Ammon's horn (tissue), 1 donor: ENCODE measurements around the gene SGCA.

ENCODE experiments used
- DNase-seq: peaks from one replicate; pipeline ENCODE4 v3.0.0-alpha.2; 2016; ENCODE audit warnings: low spot score

The SGCA gene

DNA sequence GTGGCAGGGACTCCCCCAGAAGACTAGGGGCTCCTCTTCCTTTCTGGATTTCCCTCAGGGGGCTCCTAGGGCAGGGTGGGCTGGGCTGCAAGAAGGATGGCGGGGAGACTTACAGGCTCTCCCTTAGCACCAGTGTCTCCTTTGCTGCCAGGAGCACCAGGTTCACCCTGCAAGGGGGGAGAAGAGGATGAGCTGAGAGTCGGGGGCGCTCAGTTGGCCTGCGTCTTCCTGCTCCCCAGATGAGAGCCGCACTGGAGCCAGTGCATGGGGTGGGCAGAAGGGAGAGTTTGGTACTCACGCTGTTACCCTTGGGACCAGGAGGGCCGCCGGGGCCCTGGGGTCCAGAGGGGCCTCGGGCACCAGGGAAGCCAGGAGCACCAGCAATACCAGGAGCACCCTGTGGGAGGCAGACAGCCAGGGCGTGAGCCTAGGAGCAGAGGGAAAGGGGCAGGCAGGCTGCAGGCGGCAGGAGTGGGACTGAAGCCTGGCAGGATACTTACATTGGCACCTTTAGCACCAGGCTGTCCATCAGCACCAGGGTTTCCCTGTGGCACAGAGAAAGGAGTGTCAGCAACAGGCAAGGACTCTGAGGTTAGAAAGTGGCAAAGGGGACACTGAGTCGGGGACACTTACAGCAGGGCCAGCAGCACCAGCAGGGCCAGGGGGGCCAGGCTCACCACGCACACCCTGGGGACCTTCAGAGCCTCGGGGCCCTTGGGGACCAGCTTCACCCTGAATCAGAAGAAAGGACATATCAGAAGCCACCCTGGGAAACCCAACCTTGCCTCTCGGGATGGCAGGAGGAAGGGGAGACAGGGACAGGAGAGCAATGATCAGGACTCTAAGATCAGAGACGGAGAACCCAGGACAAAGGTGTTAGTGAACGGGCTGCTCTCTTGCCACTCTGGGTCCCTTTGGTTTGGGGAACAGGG is 29.4 kb downstream of the SGCA start:
- DNase-seq = no peak

DNA sequence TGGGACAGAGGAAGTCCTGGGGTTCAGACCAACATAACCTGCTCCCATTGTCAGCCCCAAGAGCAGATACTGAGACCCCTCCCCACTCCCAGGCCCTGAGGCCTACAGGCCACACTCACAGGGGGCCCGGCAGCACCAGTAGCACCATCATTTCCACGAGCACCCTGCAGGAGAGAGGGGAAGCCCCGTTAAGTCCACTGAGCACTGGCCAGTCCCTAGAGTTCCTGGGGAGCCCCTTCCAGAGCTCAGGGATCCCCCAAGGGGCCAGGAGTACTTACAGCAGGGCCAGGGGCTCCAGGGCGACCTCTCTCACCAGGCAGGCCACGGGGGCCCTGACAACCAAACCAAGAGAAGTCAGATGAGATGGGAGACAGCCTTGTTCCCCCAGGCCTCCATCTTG is 30.2 kb downstream of the SGCA start:
- no peak for DNase-seq

GRCh38 chr17:50196826-50197225 is 31.0 kb downstream of the SGCA start:
- no peak for DNase-seq

GRCh38 chr17:50198026-50198669 is 32.3 kb downstream of the SGCA start:
- peak; percentile 63 for DNase-seq

- no peak for DNase-seq
Measured at GRCh38 chr17:50199211-50199802, 33.5 kb downstream of the SGCA start.

GRCh38 chr17:50199803-50200456 is 34.1 kb downstream of the SGCA start:
- peak; percentile 54 for DNase-seq

GRCh38 chr17:50200457-50201275 is 34.9 kb downstream of the SGCA start:
- peak; percentile 75 for DNase-seq

DNA sequence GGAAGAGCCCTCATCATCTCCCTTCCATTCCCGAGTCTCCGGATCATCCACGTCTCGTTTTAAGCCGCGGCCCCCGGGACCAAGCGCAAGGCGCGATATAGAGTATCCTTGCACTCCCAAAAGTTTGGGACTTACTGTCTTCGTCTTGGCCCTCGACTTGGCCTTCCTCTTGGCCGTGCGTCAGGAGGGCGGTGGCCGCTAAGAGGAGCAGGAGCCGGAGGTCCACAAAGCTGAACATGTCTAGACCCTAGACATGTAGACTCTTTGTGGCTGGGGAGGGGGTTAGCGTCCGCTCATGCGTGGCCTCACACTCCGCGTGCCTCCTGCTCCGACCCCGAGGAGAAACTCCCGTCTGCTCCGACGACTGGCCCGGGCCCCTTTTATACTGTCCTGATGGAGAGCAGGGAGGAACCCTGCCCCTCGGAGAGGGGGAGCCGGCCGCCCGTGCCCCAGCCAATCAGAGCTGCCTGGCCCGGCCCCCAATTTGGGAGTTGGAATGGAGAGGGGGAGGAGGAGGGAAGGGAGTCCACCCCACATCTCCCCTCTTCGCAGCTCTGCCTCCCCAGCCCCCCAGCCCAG is 35.6 kb downstream of the SGCA start, which contains the start of gene COL1A1:
TSS of gene COL1A1 (minus strand) at position 356 of the 579 bp plus-strand sequence. CDS start at position 238, 118 bp downstream.
- no peak for DNase-seq

DNA sequence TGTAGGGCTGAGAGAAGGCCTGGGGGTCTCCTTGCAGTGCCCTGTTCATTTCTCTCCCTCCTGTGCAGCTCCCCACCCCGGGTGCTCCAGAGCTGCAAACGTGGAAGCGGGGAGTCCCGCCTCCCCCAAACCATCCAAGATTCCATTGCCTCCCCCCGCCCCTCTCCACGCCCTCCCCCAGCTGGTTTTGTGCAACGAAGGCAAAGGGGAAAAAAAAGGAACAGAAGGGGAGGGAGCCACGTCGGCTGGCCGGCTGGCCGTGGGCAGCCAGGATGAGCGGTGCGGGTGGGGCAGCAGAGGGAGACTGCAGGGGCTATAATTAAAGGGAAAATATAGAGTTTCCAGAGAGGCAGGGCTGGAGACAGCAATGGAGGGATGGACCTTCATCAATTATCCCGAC is 37.3 kb downstream of the SGCA start:
- no peak for DNase-seq

DNA sequence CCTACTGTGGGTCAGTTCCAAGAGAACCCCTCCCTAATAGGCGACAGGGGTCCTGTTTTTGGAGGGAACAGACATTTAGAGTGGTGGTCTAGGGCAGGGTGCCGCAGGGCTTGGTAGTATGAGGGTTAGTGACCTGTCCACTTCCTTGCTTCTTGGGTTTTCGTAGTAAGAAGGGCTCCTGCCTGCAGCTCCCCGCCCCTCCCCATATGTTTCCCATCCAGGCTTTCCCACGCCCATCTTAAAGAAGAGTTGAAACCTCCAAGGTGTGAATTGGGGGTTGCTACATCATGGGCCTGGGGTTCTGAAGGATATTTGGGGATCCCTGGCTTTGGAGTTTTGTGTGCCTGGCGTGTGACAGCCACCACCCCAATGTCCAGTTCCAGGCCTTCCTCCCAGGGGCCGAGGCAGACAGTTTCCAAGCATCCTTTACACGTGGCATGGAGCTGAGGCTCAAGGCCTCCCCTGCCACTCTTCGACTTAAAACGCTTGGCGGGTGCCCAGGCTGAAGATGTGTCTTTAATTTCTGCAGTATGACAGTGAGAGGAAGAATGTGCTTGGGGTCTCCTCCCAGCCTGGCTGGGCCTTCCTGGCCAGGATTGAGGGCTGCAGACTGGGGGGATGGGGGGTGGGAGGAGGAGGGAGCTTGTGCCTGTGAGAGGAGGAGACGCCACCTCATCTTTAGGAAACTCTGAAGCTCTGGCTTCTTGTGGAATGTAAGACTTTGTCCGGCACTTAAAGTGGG is 38.0 kb downstream of the SGCA start:
- DNase-seq = no peak

GRCh38 chr17:50204431-50204830 is 38.6 kb downstream of the SGCA start:
- DNase-seq = no peak

- DNase-seq = no peak
Measured at GRCh38 chr17:50205111-50205962, 39.5 kb downstream of the SGCA start.

DNA sequence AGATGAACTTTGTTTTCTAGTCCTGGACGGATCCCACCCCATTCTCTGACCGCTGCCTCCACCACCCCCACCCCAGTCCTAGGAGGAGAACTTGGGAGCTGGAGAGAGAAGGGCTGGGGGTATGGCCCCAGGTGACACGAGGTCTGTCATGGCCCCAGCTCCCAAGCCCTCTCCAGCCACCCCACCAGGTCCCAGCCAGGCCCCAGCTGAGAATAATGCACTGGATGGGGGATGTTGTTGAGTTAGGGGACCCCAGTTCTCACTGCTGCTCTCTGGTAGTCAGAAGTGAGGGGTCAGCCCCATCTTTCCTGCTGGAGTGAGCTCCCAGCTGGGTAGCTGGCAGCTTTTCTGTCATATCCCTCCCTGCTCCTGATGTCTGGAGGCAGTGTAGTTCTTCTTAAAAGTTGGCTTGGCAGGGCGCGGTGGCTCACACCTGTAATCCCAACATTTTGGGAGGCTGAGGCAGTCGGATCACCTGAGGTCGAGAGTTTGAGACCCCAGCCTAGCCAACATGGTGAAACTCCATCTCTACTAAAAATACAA is 40.2 kb downstream of the SGCA start:
- DNase-seq = no peak

- no peak for DNase-seq
Measured at GRCh38 chr17:50206604-50207293, 40.9 kb downstream of the SGCA start.

GRCh38 chr17:50207315-50207714 is 41.5 kb downstream of the SGCA start:
- DNase-seq = no peak

GRCh38 chr17:50207792-50208567 is 42.2 kb downstream of the SGCA start:
- no peak for DNase-seq

DNA sequence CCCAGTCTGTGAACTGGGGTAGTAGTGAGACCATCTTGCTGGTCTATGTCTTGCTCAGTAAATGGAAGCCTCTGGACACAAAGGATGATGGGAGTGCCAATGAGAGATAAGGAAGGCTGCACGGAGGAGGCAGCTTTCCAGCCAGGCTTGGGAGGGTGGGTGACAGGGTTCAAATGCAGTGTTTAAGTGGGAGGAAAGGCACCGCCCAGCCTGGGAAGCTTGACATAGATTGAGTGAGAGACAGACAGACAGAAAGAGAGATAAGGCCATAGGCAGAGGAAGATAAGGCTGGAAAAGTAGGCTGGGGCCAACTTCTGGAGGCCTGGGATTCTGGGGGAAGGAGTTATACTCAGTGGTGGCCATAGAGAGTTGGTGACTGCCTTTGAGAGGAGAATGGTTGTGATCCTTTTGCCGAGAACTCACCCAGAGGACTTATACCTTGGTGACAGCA is 42.8 kb downstream of the SGCA start:
- DNase-seq = no peak

DNA sequence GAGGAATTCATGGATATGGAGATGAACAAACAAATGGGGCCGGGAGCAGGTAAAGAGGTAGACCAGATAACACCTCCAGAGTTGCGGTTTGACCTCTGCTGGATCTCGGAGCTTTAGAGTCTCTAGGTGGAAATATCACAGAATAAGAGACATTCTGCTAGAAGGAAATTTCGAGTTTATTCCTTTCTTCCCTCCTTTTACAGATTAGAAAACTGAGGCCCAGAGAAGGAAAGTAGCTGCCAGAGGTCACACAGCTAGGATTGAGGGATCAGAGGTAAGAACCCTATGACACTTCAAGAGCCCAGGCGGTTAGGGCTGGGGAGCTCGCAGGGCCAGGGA is 43.3 kb downstream of the SGCA start:
- no peak for DNase-seq
